ENCODE data around the gene JSRP1. TPM values are rescaled to one million over a fixed set of nuclear protein-coding genes. Genes with fewer than 3 reads are reported as not detected.

JSRP1 gene, protein sequence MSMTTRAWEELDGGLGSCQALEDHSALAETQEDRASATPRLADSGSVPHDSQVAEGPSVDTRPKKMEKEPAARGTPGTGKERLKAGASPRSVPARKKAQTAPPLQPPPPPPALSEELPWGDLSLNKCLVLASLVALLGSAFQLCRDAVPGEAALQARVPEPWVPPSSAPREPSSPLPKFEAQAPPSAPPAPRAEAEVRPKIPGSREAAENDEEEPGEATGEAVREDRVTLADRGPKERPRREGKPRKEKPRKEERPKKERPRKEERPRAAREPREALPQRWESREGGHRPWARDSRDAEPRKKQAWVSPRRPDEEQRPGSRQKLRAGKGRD
- not detected for total RNA-seq

DNA sequence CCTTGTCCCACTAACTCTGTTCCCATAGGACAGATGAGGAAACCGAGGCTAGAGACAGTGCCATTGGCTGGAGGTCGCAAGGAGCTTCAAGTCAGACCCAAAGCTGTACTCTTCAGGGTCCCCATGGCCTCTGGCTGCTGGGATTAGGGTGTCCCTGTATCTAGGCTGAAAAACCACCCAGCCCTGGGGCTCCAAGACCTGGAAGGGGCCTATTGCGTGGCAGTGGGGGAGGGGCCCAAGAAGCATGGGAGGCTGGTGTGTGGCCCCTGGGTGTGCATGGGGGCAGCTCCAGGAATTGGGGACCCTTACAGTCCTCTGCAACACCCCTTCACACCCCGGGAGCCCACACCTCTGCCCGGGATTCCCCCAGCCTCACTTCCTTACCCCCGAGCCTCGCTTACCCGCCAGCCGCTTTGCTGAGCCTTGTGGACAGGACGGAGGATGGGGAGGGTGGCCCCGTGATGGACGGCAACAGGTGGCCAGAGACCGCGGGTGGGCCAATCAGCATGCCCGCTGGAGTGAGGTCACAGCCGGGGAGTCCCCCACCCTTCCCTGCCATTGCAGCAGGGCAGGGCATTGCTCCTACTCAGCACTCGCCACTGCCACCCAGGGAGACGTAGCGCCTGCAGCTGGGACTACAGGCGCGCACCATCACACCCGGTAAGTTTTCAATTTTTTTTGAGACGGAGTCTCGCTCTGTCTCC lies at the start of gene JSRP1:
TSS of gene JSRP1 (minus strand) at position 436 of the 704 bp plus-strand sequence. CDS start 1,103 bp downstream, outside the sequence.
- TF ChIP-seq CTCF (IDR thresholded peaks at IDR 0.05) (no peak), POLR2A (IDR thresholded peaks at IDR 0.05) (no peak)
- intact Hi-C loops (cut with DNase I; ENCODE audit: low total_unique reads) = no loop called here
- no peak within 1 kb of the TSS for H3K27ac ChIP-seq

GRCh38 chr19:2305452-2306280 lies 49.4 kb upstream of the JSRP1 start:
- no peak overlapping the region for H3K4me3 ChIP-seq
- DNase-seq = no peak
- intact Hi-C loops (cut with DNase I; ENCODE audit: low total_unique reads) = no loop called here
- no peak for TF ChIP-seq CTCF (IDR thresholded peaks at IDR 0.05)
- TF ChIP-seq POLR2A (IDR thresholded peaks at IDR 0.05) = no peak
- H3K9me3 ChIP-seq = no peaks in the 10 kb centered on the region
- H3K27me3 ChIP-seq = peaks cover 5 to 21% of the 10 kb centered on the region in 2 donors
- H3K36me3 ChIP-seq = no peaks in the 10 kb centered on the region
- H3K4me1 ChIP-seq = no peaks in the 10 kb centered on the region
- no peak overlapping the region for H3K27ac ChIP-seq

More for the DNA sequence above, at the start of gene JSRP1:
- H3K27me3 ChIP-seq = peaks cover 0 to 14% of the 10 kb centered on the region in 2 donors
- H3K9me3 ChIP-seq = no peaks in the 10 kb centered on the region
- no peaks in the 10 kb centered on the region for H3K36me3 ChIP-seq
- peaks cover 0 to 23% of the 10 kb centered on the region in 2 donors for H3K4me1 ChIP-seq
- no peak for DNase-seq
- H3K4me3 ChIP-seq = no peak within 1 kb of the TSS

DNA sequence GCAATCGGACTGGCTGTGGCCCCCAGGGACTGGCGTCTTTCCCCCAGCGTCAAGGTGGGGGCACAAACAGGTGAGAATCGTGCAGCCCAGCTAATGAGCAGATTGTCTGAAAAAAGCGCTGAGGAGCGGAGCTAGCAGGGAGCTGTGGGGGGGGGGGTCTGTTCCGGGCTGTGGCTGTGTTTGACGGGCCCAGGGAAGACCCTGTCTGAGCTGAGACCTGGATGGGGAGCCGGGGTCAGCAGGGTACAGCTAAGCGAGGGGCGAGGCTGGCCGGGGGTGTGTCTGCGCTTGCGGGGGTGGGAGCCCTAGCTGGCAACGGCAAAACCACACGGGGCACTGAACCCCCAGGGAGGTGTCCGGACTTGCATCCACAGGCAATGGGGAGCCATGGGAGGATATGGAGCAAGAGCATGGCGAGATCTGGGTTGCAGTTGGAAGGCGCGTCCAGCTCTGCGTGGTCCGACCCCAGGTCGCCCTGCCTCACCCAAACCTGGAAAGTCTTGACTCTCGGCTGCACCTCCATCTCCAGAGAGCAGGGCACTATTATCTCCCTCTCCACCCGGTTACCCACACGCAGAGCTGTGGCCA lies 47.1 kb upstream of the JSRP1 start:
- Histone ChIP-seq H3K27ac (no peak overlapping the region), H3K27me3 (peaks cover 5 to 21% of the 10 kb centered on the region in 2 donors), H3K9me3 (no peaks in the 10 kb centered on the region), H3K4me1 (no peaks in the 10 kb centered on the region), H3K4me3 (no peak overlapping the region), H3K36me3 (no peaks in the 10 kb centered on the region)
- TF ChIP-seq CTCF (IDR thresholded peaks at IDR 0.05) (no peak), POLR2A (IDR thresholded peaks at IDR 0.05) (no peak)
- intact Hi-C loops (cut with DNase I; ENCODE audit: low total_unique reads) = no loop called here
- no peak for DNase-seq

DNA sequence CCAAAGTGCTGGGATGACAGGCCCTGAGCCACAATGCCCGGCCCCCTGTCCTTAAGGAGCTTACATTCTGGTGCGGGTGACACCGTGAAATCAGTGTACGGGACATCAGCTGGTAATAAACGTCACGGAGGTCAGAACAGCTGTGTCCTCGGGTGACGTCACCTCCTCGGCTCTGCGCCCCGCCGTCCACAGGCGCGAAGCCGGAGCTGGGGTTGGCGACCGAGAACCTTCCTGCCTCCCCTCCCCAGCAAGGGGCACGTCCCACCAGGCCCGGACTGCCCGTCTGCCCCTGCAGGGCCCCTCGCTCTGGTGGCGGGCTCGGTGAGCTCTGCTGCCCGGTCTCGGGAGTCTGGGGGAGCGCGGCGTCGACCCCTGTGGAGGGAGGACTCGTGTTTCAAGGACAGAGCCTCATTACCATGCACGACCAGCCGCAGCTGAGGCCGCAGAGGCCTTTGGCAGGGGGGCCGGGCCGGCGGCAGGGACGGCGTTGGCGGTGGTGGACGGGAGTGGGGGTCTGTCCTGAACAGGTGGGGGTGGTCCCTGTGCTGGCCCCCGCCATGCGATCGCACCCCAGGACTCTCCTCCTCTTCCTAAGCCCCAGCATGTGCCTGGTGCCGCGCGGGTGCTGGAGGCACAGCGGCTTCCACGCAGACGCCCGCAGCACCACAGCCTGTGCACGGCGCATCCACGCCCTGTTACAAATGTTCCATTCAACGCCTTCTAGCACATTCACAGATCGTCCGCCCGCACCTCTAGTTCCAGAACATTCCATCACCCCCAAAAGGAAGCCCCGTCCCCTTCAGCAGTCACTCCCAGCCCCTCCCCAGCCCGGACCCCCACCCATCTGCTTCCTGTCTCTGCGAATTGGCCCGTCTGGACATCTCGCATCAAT lies 46.3 kb upstream of the JSRP1 start:
- DNase-seq = no peak
- TF ChIP-seq CTCF (IDR thresholded peaks at IDR 0.05) (no peak), POLR2A (IDR thresholded peaks at IDR 0.05) (no peak)
- no peak overlapping the region for H3K27ac ChIP-seq
- H3K9me3 ChIP-seq = no peaks in the 10 kb centered on the region
- H3K36me3 ChIP-seq = no peaks in the 10 kb centered on the region
- intact Hi-C loops (cut with DNase I; ENCODE audit: low total_unique reads) = no loop called here
- no peaks in the 10 kb centered on the region for H3K4me1 ChIP-seq
- no peak overlapping the region for H3K4me3 ChIP-seq
- H3K27me3 ChIP-seq = peaks cover 3 to 19% of the 10 kb centered on the region in 2 donors
